Neuronal stem cell (in vitro differentiated cells): ENCODE data around the gene ZFP28.

ENCODE experiments used
- DNase-seq: peaks from one replicate; pipeline ENCODE4 v3.0.0-alpha.2; 2013; ENCODE audit warnings: low spot score
- H2AFZ ChIP-seq: one replicate; pipeline ENCODE4 v1.6.1; 2013; ENCODE audit warnings: mild to moderate bottlenecking, low read length, inconsistent platforms
- H2AK5ac ChIP-seq: 2 replicates; pipeline ENCODE4 v1.6.1; 2013; ENCODE audit warnings: low read depth, mild to moderate bottlenecking, inconsistent platforms, low read length, moderate library complexity, mixed read lengths
- H2BK120ac ChIP-seq: 2 replicates; pipeline ENCODE4 v1.6.1; 2013; ENCODE audit warnings: low read depth, mild to moderate bottlenecking, inconsistent platforms, low read length, moderate library complexity, mixed read lengths
- H2BK12ac ChIP-seq: one replicate; pipeline ENCODE4 v1.6.1; 2013; ENCODE audit warnings: low read length, inconsistent platforms
- H2BK15ac ChIP-seq: 2 replicates; pipeline ENCODE4 v1.6.1; 2013; ENCODE audit warnings: mild to moderate bottlenecking, low read length, inconsistent platforms, mixed read lengths
- H2BK5ac ChIP-seq: one replicate; pipeline ENCODE4 v1.6.1; 2013; ENCODE audit warnings: inconsistent platforms, mild to moderate bottlenecking, low read length, moderate library complexity
- H3K14ac ChIP-seq: one replicate; pipeline ENCODE4 v1.6.1; 2013; ENCODE audit warnings: low read length, inconsistent platforms
- H3K18ac ChIP-seq: 2 replicates; pipeline ENCODE4 v1.6.1; 2013; ENCODE audit warnings: low read length, inconsistent platforms
- H3K23ac ChIP-seq: 2 replicates; pipeline ENCODE4 v1.6.1; 2013; ENCODE audit warnings: low read depth, mild to moderate bottlenecking, mixed read lengths, low read length, inconsistent platforms; ENCODE audit not compliant: poor library complexity
- H3K27ac ChIP-seq: replicated peaks from 3 replicates; pipeline ENCODE4 v1.5.1; 2013; ENCODE audit warnings: low read length, inconsistent platforms
- H3K27me3 ChIP-seq, 3 experiments: 2 replicates each; pipeline ENCODE4 v1.6.1; 2013; ENCODE audit warnings: low read length in 3 of 3, mild to moderate bottlenecking in 2 of 3, inconsistent platforms in 1 of 3, low read depth in 1 of 3, mixed read lengths in 1 of 3, moderate library complexity in 1 of 3; ENCODE audit not compliant: control insufficient read depth in 3 of 3, insufficient read depth in 3 of 3
- H3K36me3 ChIP-seq, 2 donors: replicated peaks in 1 of 2; 2 replicates each; pipeline ENCODE4 v1.6.1; 2013; ENCODE audit warnings: low read length in 2 of 2; ENCODE audit not compliant: control insufficient read depth in 2 of 2, insufficient read depth in 2 of 2
- H3K4ac ChIP-seq: 2 replicates; pipeline ENCODE4 v1.6.1; 2013; ENCODE audit warnings: inconsistent platforms, mild to moderate bottlenecking, low read length, moderate library complexity
- H3K4me1 ChIP-seq, 2 donors: 1 replicate in 1 of 2; 2 replicates in 1 of 2; pipeline ENCODE4 v1.6.1; 2013; ENCODE audit warnings: low read length in 2 of 2, low read depth in 1 of 2; ENCODE audit not compliant: control insufficient read depth in 2 of 2, insufficient read depth in 1 of 2
- H3K4me2 ChIP-seq: one replicate; pipeline ENCODE4 v1.6.1; 2013; ENCODE audit warnings: mild to moderate bottlenecking, low read length, inconsistent platforms; ENCODE audit not compliant: insufficient read depth, poor library complexity, severe bottlenecking
- H3K4me3 ChIP-seq, 2 donors: 2 replicates each; pipeline ENCODE4 v1.5.1; 2013; ENCODE audit warnings: low read length in 2 of 2, mild to moderate bottlenecking in 2 of 2, inconsistent platforms in 1 of 2, moderate library complexity in 1 of 2
- H3K79me1 ChIP-seq: one replicate; pipeline ENCODE4 v1.6.1; 2013; ENCODE audit warnings: low read depth, mild to moderate bottlenecking, inconsistent platforms, low read length, moderate library complexity
- H3K9ac ChIP-seq: one replicate; pipeline ENCODE4 v1.6.1; 2013; ENCODE audit warnings: mild to moderate bottlenecking, low read depth, low read length, inconsistent platforms; ENCODE audit not compliant: poor library complexity
- H3K9me3 ChIP-seq, 2 donors: replicated peaks in 1 of 2; 2 replicates each; pipeline versions ENCODE3 to v1.6.1; 2013; ENCODE audit warnings: low read length in 2 of 2, mild to moderate bottlenecking in 2 of 2, inconsistent platforms in 1 of 2, low read depth in 1 of 2, mixed read lengths in 1 of 2, moderate library complexity in 1 of 2; ENCODE audit not compliant: control insufficient read depth in 2 of 2, insufficient read depth in 1 of 2
- H4K8ac ChIP-seq: one replicate; pipeline ENCODE4 v1.6.1; 2013; ENCODE audit warnings: low read depth, mild to moderate bottlenecking, inconsistent platforms, low read length, moderate library complexity
- H4K91ac ChIP-seq: one replicate; pipeline ENCODE4 v1.6.1; 2013; ENCODE audit warnings: low read length, low read depth, mild to moderate bottlenecking, inconsistent platforms; ENCODE audit not compliant: poor library complexity
- WGBS, 2 donors: extraction: QIAGEN DNeasy Blood & Tissue Kit; methylation state at CpG; one replicate each; pipeline ENCODE4 v1.1.7; 2013; ENCODE audit warnings: missing lambda C conversion rate in 2 of 2, mixed read lengths in 1 of 2; ENCODE audit not compliant: insufficient read length in 2 of 2, insufficient replicate concordance in 1 of 2; ENCODE audit errors: extremely low coverage in 2 of 2; 5-methylcytosine and 5-hydroxymethylcytosine counted together

Gene ZFP28

GRCh38 chr19:56543776-56544175 is 5.0 kb downstream of the ZFP28 start:
- Histone ChIP-seq H3K4me1 (peaks cover 0 to 3% of the 10 kb centered on the region in 2 donors), H3K36me3 (peaks cover 17 to 83% of the 10 kb centered on the region in 2 donors), H3K14ac (no peak overlapping the region), H3K4me2 (no peak overlapping the region), H3K27me3 (no peaks in the 10 kb centered on the region), H3K4ac (no peak overlapping the region), H3K23ac (no peak overlapping the region), H2BK120ac (no peak overlapping the region), H2BK12ac (no peak overlapping the region), H3K18ac (no peak overlapping the region), H3K9me3 (peaks cover 20 to 91% of the 10 kb centered on the region in 2 donors), H3K4me3 (no peak overlapping the region), H4K8ac (no peak overlapping the region), H2AFZ (no peak overlapping the region), H3K27ac (no peak overlapping the region), H2BK5ac (no peak overlapping the region), H4K91ac (no peak overlapping the region), H2AK5ac (no peak overlapping the region), H3K79me1 (no peaks in the 10 kb centered on the region), H2BK15ac (no peak overlapping the region), H3K9ac (no peak overlapping the region)
- WGBS, 2 donors, result no CpG with 5 or more reads among the region's 2 CpGs
- DNase-seq, result no peak

- Histone ChIP-seq H3K4ac (no peak overlapping the region), H3K9ac (no peak overlapping the region), H2AK5ac (no peak overlapping the region), H3K14ac (no peak overlapping the region), H2BK5ac (no peak overlapping the region), H3K18ac (no peak overlapping the region), H3K23ac (no peak overlapping the region), H2BK120ac (no peak overlapping the region), H3K79me1 (no peaks in the 10 kb centered on the region), H2AFZ (no peak overlapping the region), H4K91ac (no peak overlapping the region), H3K27ac (no peak overlapping the region), H3K36me3 (peaks cover 26 to 94% of the 10 kb centered on the region in 2 donors), H2BK12ac (no peak overlapping the region), H3K9me3 (peaks cover 23 to 94% of the 10 kb centered on the region in 2 donors), H4K8ac (no peak overlapping the region), H3K27me3 (no peaks in the 10 kb centered on the region), H3K4me3 (no peak overlapping the region), H3K4me2 (no peak overlapping the region), H3K4me1 (no peaks in the 10 kb centered on the region), H2BK15ac (no peak overlapping the region)
- WGBS, 2 donors, result no CpG with 5 or more reads among the region's 6 CpGs
- no peak for DNase-seq
Measured at GRCh38 chr19:56547535-56547934, 8.8 kb downstream of the ZFP28 start.

- no peaks in the 10 kb centered on the region for H3K27me3 ChIP-seq
- H3K27ac ChIP-seq, result no peak overlapping the region
- H2BK120ac ChIP-seq, result no peak overlapping the region
- H2BK12ac ChIP-seq, result no peak overlapping the region
- H4K91ac ChIP-seq, result no peak overlapping the region
- no peak overlapping the region for H2AFZ ChIP-seq
- no peaks in the 10 kb centered on the region for H3K4me1 ChIP-seq
- no peaks in the 10 kb centered on the region for H3K79me1 ChIP-seq
- H3K4me3 ChIP-seq, result no peak overlapping the region
- H3K18ac ChIP-seq, result no peak overlapping the region
- no peak overlapping the region for H3K23ac ChIP-seq
- no peak overlapping the region for H3K4ac ChIP-seq
- DNase-seq, result no peak
- H3K14ac ChIP-seq, result no peak overlapping the region
- H3K36me3 ChIP-seq, result peaks cover 22 to 68% of the 10 kb centered on the region in 2 donors
- peaks cover 32 to 91% of the 10 kb centered on the region in 2 donors for H3K9me3 ChIP-seq
- WGBS, 2 donors, result no CpG with 5 or more reads among the region's 6 CpGs
- no peak overlapping the region for H2BK15ac ChIP-seq
- H3K4me2 ChIP-seq, result no peak overlapping the region
- H2BK5ac ChIP-seq, result no peak overlapping the region
- H4K8ac ChIP-seq, result no peak overlapping the region
- H3K9ac ChIP-seq, result no peak overlapping the region
- no peak overlapping the region for H2AK5ac ChIP-seq
Measured at GRCh38 chr19:56554272-56554869, 15.6 kb downstream of the ZFP28 start.

GRCh38 chr19:56562766-56563165 is 24.0 kb downstream of the ZFP28 start:
- Histone ChIP-seq H3K9ac (no peak overlapping the region), H2BK5ac (no peak overlapping the region), H3K4me3 (no peak overlapping the region), H3K79me1 (no peaks in the 10 kb centered on the region), H3K4me2 (no peak overlapping the region), H3K27ac (no peak overlapping the region), H3K36me3 (no peaks in the 10 kb centered on the region), H2AFZ (no peak overlapping the region), H2AK5ac (no peak overlapping the region), H4K91ac (no peak overlapping the region), H3K14ac (no peak overlapping the region), H3K9me3 (peaks cover 7 to 73% of the 10 kb centered on the region in 2 donors), H3K27me3 (no peaks in the 10 kb centered on the region), H2BK12ac (no peak overlapping the region), H2BK120ac (no peak overlapping the region), H3K4me1 (peaks cover 0 to under 1% of the 10 kb centered on the region in 2 donors), H3K23ac (no peak overlapping the region), H3K18ac (no peak overlapping the region), H4K8ac (no peak overlapping the region), H2BK15ac (no peak overlapping the region), H3K4ac (no peak overlapping the region)
- DNase-seq, result no peak
- no CpG with 5 or more reads among the region's 2 CpGs for WGBS, 2 donors
